SJSA1 (cell line): ENCODE measurements around the gene TAF4B. TPM values are rescaled to one million over a fixed set of nuclear protein-coding genes. Genes with fewer than 3 reads are reported as not detected.
"Not testable (repeated sequence)": the region's sequence is repeated elsewhere in the genome, so short reads cannot be mapped to it uniquely, and the experiment has no call there.

Experiments used
- DNase-seq, 2 experiments: peaks; one replicate each; pipeline ENCODE4 v3.0.0-alpha.2; 2015 to 2020; ENCODE audit warnings: low spot score in 2 of 2, low read depth in 1 of 2
- H3K27ac ChIP-seq: fragments of 250-450 bp; sonication (Bioruptor Pico); 2 replicates; pipeline ENCODE4 v1.5.1; 2020; ENCODE audit warnings: mild to moderate bottlenecking, moderate library complexity
- H3K27me3 ChIP-seq: fragments of 250-450 bp; sonication (Bioruptor Pico); replicated peaks from 2 replicates; pipeline ENCODE4 v1.5.1; 2020; ENCODE audit warnings: mild to moderate bottlenecking, moderate library complexity
- H3K36me3 ChIP-seq: fragments of 250-450 bp; sonication (Bioruptor Pico); 2 replicates; pipeline ENCODE4 v1.5.1; 2020; ENCODE audit warnings: mild to moderate bottlenecking
- H3K4me1 ChIP-seq: fragments of 250-450 bp; sonication (Bioruptor Pico); replicated peaks from 2 replicates; pipeline ENCODE4 v1.6.1; 2021; ENCODE audit warnings: mild to moderate bottlenecking
- H3K4me3 ChIP-seq: fragments of 250-450 bp; sonication (Bioruptor Pico); 2 replicates; pipeline ENCODE4 v1.5.1; 2020; ENCODE audit warnings: mild to moderate bottlenecking
- H3K9me3 ChIP-seq: fragments of 250-450 bp; sonication (Bioruptor Pico); replicated peaks from 2 replicates; pipeline ENCODE4 v1.5.1; 2020; ENCODE audit warnings: mild to moderate bottlenecking
- total RNA-seq: library from RNA; depleted of rRNA; stranded (reverse); fragments of >200 nt; shearing (Covaris generic); gene quantifications from 2 replicates; pipeline ENCODE4 v1.2.3, GENCODE V29; 2014

TAF4B gene
- total RNA-seq, 1 experiment from 2014 or later = 2.7 TPM

GRCh38 chr18:26255695-26256622 lies 29.7 kb downstream of the TAF4B start:
- Histone ChIP-seq H3K27me3 (no peaks in the 10 kb centered on the region), H3K9me3 (no peaks in the 10 kb centered on the region), H3K36me3 (no peaks in the 10 kb centered on the region), H3K4me1 (no peaks in the 10 kb centered on the region), H3K4me3 (no peak overlapping the region), H3K27ac (no peak overlapping the region)
- DNase-seq = no peak

- no peaks in the 10 kb centered on the region for H3K9me3 ChIP-seq
- H3K27me3 ChIP-seq = no peaks in the 10 kb centered on the region
- no peak overlapping the region for H3K27ac ChIP-seq
- H3K4me3 ChIP-seq = no peak overlapping the region
- no peaks in the 10 kb centered on the region for H3K4me1 ChIP-seq
- no peak for DNase-seq
- no peaks in the 10 kb centered on the region for H3K36me3 ChIP-seq
Observed at GRCh38 chr18:26258711-26259110, 32.5 kb downstream of the TAF4B start.

GRCh38 chr18:26259416-26259815 lies 33.2 kb downstream of the TAF4B start:
- H3K27ac ChIP-seq, H3K9me3 ChIP-seq, H3K36me3 ChIP-seq, H3K4me3 ChIP-seq, H3K27me3 ChIP-seq, H3K4me1 ChIP-seq, DNase-seq: not testable (repeated sequence)

GRCh38 chr18:26262156-26262555 lies 35.9 kb downstream of the TAF4B start:
- H3K4me1 ChIP-seq = no peaks in the 10 kb centered on the region
- DNase-seq = no peak
- H3K27ac ChIP-seq = no peak overlapping the region
- no peaks in the 10 kb centered on the region for H3K9me3 ChIP-seq
- H3K27me3 ChIP-seq = no peaks in the 10 kb centered on the region
- H3K36me3 ChIP-seq = no peaks in the 10 kb centered on the region
- no peak overlapping the region for H3K4me3 ChIP-seq

GRCh38 chr18:26267357-26267930 lies 41.2 kb downstream of the TAF4B start:
- H3K27ac ChIP-seq = no peak overlapping the region
- DNase-seq = no peak

GRCh38 chr18:26268454-26268853 lies 42.2 kb downstream of the TAF4B start:
- no peak overlapping the region for H3K27ac ChIP-seq
- H3K4me1 ChIP-seq = no peaks in the 10 kb centered on the region
- H3K27me3 ChIP-seq = no peaks in the 10 kb centered on the region
- H3K4me3 ChIP-seq = no peak overlapping the region
- no peaks in the 10 kb centered on the region for H3K9me3 ChIP-seq
- no peaks in the 10 kb centered on the region for H3K36me3 ChIP-seq
- no peak for DNase-seq

More at GRCh38 chr18:26267357-26267930, 41.2 kb downstream of the TAF4B start:
- no peaks in the 10 kb centered on the region for H3K36me3 ChIP-seq
- H3K27me3 ChIP-seq = no peaks in the 10 kb centered on the region
- H3K4me1 ChIP-seq = no peaks in the 10 kb centered on the region
- no peaks in the 10 kb centered on the region for H3K9me3 ChIP-seq
- H3K4me3 ChIP-seq = no peak overlapping the region

GRCh38 chr18:26271917-26272549 lies 45.8 kb downstream of the TAF4B start:
- Histone ChIP-seq H3K27ac (no peak overlapping the region), H3K27me3 (no peaks in the 10 kb centered on the region), H3K4me3 (no peak overlapping the region), H3K36me3 (no peaks in the 10 kb centered on the region), H3K4me1 (no peaks in the 10 kb centered on the region), H3K9me3 (no peaks in the 10 kb centered on the region)
- no peak for DNase-seq

GRCh38 chr18:26277374-26277773 lies 51.1 kb downstream of the TAF4B start:
- Histone ChIP-seq H3K4me1 (no peaks in the 10 kb centered on the region), H3K36me3 (no peaks in the 10 kb centered on the region), H3K27me3 (no peaks in the 10 kb centered on the region), H3K9me3 (no peaks in the 10 kb centered on the region), H3K4me3 (no peak overlapping the region), H3K27ac (no peak overlapping the region)
- DNase-seq = no peak

- no peak for DNase-seq
- Histone ChIP-seq H3K27me3 (no peaks in the 10 kb centered on the region), H3K4me1 (no peaks in the 10 kb centered on the region), H3K36me3 (no peaks in the 10 kb centered on the region), H3K9me3 (no peaks in the 10 kb centered on the region), H3K27ac (no peak overlapping the region), H3K4me3 (no peak overlapping the region)
Observed at GRCh38 chr18:26279428-26279827, 53.2 kb downstream of the TAF4B start.

GRCh38 chr18:26286008-26286407 lies 59.8 kb downstream of the TAF4B start:
- Histone ChIP-seq H3K4me1 (no peaks in the 10 kb centered on the region), H3K4me3 (no peak overlapping the region), H3K27ac (no peak overlapping the region), H3K36me3 (no peaks in the 10 kb centered on the region), H3K9me3 (no peaks in the 10 kb centered on the region), H3K27me3 (no peaks in the 10 kb centered on the region)
- no peak for DNase-seq

- Histone ChIP-seq H3K9me3 (no peaks in the 10 kb centered on the region), H3K4me3 (no peak overlapping the region), H3K4me1 (no peaks in the 10 kb centered on the region), H3K36me3 (no peaks in the 10 kb centered on the region), H3K27ac (no peak overlapping the region), H3K27me3 (no peaks in the 10 kb centered on the region)
- DNase-seq = no peak
Observed at GRCh38 chr18:26287644-26288043, 61.4 kb downstream of the TAF4B start.

GRCh38 chr18:26290385-26290784 lies 64.1 kb downstream of the TAF4B start:
- Histone ChIP-seq H3K4me1 (no peaks in the 10 kb centered on the region), H3K4me3 (no peak overlapping the region), H3K36me3 (no peaks in the 10 kb centered on the region), H3K9me3 (no peaks in the 10 kb centered on the region), H3K27me3 (no peaks in the 10 kb centered on the region), H3K27ac (no peak overlapping the region)
- no peak for DNase-seq

- H3K4me1 ChIP-seq = no peaks in the 10 kb centered on the region
- no peak overlapping the region for H3K27ac ChIP-seq
- no peaks in the 10 kb centered on the region for H3K9me3 ChIP-seq
- DNase-seq = no peak
- no peak overlapping the region for H3K4me3 ChIP-seq
- H3K36me3 ChIP-seq = no peaks in the 10 kb centered on the region
- no peaks in the 10 kb centered on the region for H3K27me3 ChIP-seq
Observed at GRCh38 chr18:26293982-26294381, 67.7 kb downstream of the TAF4B start.

- no peaks in the 10 kb centered on the region for H3K36me3 ChIP-seq
- no peak for DNase-seq
- H3K4me3 ChIP-seq = no peak overlapping the region
- no peaks in the 10 kb centered on the region for H3K9me3 ChIP-seq
- no peak overlapping the region for H3K27ac ChIP-seq
- no peaks in the 10 kb centered on the region for H3K27me3 ChIP-seq
- H3K4me1 ChIP-seq = no peaks in the 10 kb centered on the region
Observed at GRCh38 chr18:26298107-26298506, 71.9 kb downstream of the TAF4B start.
